NB4 (cell line): ENCODE results near the gene EIF2B5.
"Not testable (repeated sequence)": the region's sequence is repeated elsewhere in the genome, so short reads cannot be mapped to it uniquely, and the experiment has no call there.

ENCODE experiments used
- DNase-seq: peaks from one replicate; pipeline ENCODE4 v3.0.0; 2010; ENCODE audit warnings: low read depth
- H3K4me3 ChIP-seq: one replicate; pipeline ENCODE4 v1.5.1; 2011; ENCODE audit warnings: mild to moderate bottlenecking, low read depth, low read length, moderate library complexity
- CTCF ChIP-seq: IDR thresholded peaks from one replicate; pipeline ENCODE4 v1.5.1; 2012; ENCODE audit warnings: low read depth, low read length
- MAX ChIP-seq: IDR thresholded peaks from 2 replicates; pipeline ENCODE4 v1.6.1; 2011; ENCODE audit warnings: low read depth, low read length
- MYC ChIP-seq: IDR thresholded peaks from 2 replicates; pipeline ENCODE4 v1.6.1; 2011; ENCODE audit warnings: low read depth, low read length
- POLR2A ChIP-seq: IDR thresholded peaks from 2 replicates; pipeline ENCODE4 v1.6.1; 2011; ENCODE audit warnings: mild to moderate bottlenecking; ENCODE audit not compliant: insufficient read length; ENCODE audit errors: extremely low read depth

EIF2B5 gene

GRCh38 chr3:184149123-184149522 is 14.0 kb downstream of the EIF2B5 start:
- TF ChIP-seq MYC (no peak), CTCF (no peak), MAX (no peak), POLR2A (no peak)
- H3K4me3 ChIP-seq = no peak overlapping the region
- no peak for DNase-seq

GRCh38 chr3:184149770-184150169 is 14.6 kb downstream of the EIF2B5 start:
- not testable (repeated sequence) for DNase-seq, H3K4me3 ChIP-seq

GRCh38 chr3:184154885-184155643 is 19.9 kb downstream of the EIF2B5 start, which contains the start of gene DVL3:
Gene DVL3 (plus strand): TSS chr3:184155377. CDS start chr3:184155636, 259 bp downstream.
- peak within 1 kb of the TSS; percentile 85 for H3K4me3 ChIP-seq
- TF ChIP-seq MYC (0 out of 2 replicates have a peak, but pooled peaks have one; percentile 20), CTCF (no peak), POLR2A (peak; percentile 23)
- DNase-seq = peak; percentile 78

- H3K4me3 ChIP-seq = peak overlapping the region; percentile 85
- TF ChIP-seq MYC (no peak), POLR2A (no peak), MAX (no peak), CTCF (no peak)
- DNase-seq = peak; percentile 41
Observed at GRCh38 chr3:184155644-184156521, 20.7 kb downstream of the EIF2B5 start.

- H3K4me3 ChIP-seq = peak overlapping the region; percentile 85
- no peak for TF ChIP-seq MYC
- no peak for TF ChIP-seq CTCF
- no peak for TF ChIP-seq MAX
- no peak for TF ChIP-seq POLR2A
- DNase-seq = peak; percentile 42
Observed at GRCh38 chr3:184156522-184156955, 21.4 kb downstream of the EIF2B5 start.

- no peak for TF ChIP-seq MAX
- H3K4me3 ChIP-seq = peak overlapping the region; percentile 85
- DNase-seq = no peak
Observed at GRCh38 chr3:184157206-184157605, 22.0 kb downstream of the EIF2B5 start.
